SH-SY5Y (cell line): ENCODE data around the gene PRND.

Experiments
- GATA2 ChIP-seq: IDR thresholded peaks from 2 replicates; pipeline ENCODE4 v1.6.1; 2011; ENCODE audit warnings: mild to moderate bottlenecking, low read depth, low read length
- GATA3 ChIP-seq: IDR thresholded peaks from 2 replicates; pipeline ENCODE4 v1.6.1; 2011; ENCODE audit warnings: low read depth, mild to moderate bottlenecking, low read length, moderate library complexity

DNA sequence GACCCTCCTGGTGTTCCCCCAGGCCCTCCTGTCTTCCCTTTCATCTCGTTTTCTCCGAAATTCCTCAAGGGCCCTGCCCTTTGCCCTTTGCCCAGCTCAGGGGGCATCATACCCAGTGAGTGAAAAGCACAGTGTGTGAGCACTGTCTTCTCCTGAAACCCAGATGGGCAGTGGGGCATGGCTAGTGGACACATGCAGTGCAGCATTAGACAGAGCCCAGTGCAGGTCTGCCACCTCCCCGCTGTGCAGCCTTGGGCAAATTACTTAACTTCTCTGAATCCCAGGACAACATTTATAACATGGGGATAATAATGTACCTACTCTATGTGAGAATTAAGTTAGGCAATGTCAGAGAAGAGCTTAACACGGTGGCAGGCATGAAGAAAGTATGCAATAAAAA lies 1.3 kb downstream of the PRND start:
- TF ChIP-seq GATA2, result no peak
- no peak for TF ChIP-seq GATA3
